ENCODE measurements around the gene LGALS12.
"Not testable (repeated sequence)": the region's sequence is repeated elsewhere in the genome, so short reads cannot be mapped to it uniquely, and the experiment has no call there.

LGALS12 gene

GRCh38 chr11:63506876-63507275 lies 992 bp downstream of the LGALS12 start:
- DNase-seq: no peak

- no peak for DNase-seq
Measured at GRCh38 chr11:63507511-63507910, 1.6 kb downstream of the LGALS12 start.

DNA sequence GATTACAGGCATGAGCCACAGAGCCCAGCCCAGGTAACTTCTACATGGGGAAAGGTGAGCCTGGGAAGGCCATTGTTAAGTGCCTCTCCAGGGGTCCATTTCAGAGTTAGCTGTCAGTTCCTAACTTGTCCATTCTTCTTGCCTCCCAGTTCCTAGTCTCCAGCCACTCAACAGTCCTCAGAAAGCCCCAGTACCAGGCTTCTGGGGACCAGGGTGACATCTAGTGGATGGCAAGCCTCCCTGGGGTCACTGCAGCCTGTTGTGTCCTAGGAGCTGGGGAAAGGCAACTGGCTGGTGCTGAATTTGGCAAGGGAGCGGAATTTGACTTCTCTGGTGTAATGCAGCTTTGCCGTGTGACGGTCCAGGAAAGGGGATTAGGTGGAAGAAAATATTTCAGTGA lies 2.1 kb downstream of the LGALS12 start:
- DNase-seq: no peak

- no peak for DNase-seq
Measured at GRCh38 chr11:63508745-63509144, 2.9 kb downstream of the LGALS12 start.

- DNase-seq: no peak
Measured at GRCh38 chr11:63510360-63511047, 4.6 kb downstream of the LGALS12 start.

GRCh38 chr11:63511048-63511748 lies 5.3 kb downstream of the LGALS12 start:
- no peak for DNase-seq

- no peak for DNase-seq
Measured at GRCh38 chr11:63512816-63513215, 6.9 kb downstream of the LGALS12 start.

GRCh38 chr11:63516109-63516508 lies 10.2 kb downstream of the LGALS12 start:
- no peak for DNase-seq

DNA sequence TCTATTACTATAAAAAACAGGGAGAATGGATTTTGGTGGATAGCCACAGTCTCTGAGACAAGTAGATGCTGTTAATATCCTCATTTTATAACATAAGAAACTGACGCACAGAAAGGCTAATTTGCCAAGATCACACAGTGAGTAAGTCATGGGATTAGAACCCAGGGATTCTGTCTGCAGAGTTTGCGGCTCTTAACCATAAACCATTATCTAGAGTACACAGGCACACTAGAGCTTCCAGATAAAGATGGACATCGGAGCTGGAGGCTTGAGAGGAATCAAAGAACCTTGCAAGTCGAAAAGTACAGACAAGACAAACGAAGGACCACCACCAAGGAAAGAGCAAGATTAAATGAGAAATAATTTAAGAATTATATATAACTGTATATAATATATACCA lies 11.3 kb downstream of the LGALS12 start:
- DNase-seq: no peak

GRCh38 chr11:63518548-63518947 lies 12.7 kb downstream of the LGALS12 start:
- DNase-seq: no peak

GRCh38 chr11:63520606-63521170 lies 14.8 kb downstream of the LGALS12 start:
- DNase-seq: no peak

DNA sequence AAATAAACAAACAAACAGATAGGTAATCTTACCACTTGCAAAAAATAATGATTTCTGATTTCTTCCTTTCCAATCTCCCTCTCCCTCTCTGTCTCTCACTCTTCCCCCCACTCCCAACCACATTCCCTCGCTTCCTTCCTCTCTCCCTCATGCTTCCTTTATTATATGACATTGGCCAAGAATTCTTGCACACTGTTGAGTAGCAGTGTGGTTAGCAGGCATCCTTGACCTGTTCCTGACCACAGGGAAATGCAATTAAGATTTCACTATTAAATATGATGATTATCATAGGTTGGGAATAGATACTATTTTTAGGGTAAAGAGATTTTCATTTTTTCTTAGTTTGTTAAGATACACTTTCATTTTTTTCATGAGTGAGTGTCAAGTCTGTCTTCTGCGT lies 16.0 kb downstream of the LGALS12 start:
- no peak for DNase-seq

GRCh38 chr11:63523151-63523550 lies 17.3 kb downstream of the LGALS12 start:
- no peak for DNase-seq

GRCh38 chr11:63527667-63528066 lies 21.8 kb downstream of the LGALS12 start:
- DNase-seq: no peak

- DNase-seq: not testable (repeated sequence)
Measured at GRCh38 chr11:63528156-63528555, 22.3 kb downstream of the LGALS12 start.

DNA sequence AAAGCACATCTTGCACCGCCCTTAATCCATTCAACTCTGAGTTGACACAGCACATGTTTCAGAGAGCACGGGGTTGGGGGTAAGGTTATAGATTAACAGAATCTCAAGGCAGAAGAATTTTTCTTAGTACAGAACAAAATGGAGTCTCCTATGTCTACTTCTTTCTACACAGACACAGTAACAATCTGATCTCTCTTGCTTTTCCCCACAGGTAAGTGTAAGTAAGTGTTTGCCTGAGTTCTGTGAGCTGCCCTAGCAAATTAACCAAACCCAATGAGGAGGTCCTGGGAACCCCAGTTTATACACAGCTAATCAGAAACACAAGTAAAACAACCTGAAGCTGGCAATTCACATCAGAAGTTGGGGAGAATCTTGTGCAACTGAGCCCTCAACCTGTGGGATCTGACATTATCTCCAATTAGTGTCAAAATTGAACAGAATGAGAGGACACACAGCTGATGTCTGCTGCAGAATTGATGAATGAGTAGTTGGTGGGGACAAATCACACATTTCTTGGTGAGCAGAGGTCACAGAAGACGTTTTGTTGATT lies 22.9 kb downstream of the LGALS12 start:
- DNase-seq: not testable (repeated sequence)

DNA sequence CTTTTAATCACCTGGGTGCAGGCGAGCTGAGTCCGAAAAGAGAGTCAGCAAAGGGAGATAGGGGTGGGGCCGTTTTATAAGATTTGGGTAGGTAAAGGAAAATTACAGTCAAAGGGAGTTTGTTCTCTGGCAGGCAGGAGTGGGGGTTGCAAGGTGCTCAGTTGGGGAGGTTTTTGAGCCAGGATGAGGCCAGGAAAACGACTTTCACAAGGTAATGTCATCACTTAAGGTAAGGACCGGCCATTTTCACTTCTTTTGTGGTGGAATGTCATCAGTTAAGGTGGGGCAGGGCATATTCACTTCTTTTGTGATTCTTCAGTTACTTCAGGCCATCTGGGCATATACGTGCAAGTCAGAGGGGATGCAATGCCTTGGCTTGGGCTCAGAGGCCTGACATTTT lies 23.5 kb downstream of the LGALS12 start:
- not testable (repeated sequence) for DNase-seq

GRCh38 chr11:63530021-63530420 lies 24.1 kb downstream of the LGALS12 start:
- DNase-seq: no peak

- DNase-seq: peak; percentile 44
Measured at GRCh38 chr11:63531074-63531792, 25.3 kb downstream of the LGALS12 start.

- no peak for DNase-seq
Measured at GRCh38 chr11:63532117-63532516, 26.2 kb downstream of the LGALS12 start.

DNA sequence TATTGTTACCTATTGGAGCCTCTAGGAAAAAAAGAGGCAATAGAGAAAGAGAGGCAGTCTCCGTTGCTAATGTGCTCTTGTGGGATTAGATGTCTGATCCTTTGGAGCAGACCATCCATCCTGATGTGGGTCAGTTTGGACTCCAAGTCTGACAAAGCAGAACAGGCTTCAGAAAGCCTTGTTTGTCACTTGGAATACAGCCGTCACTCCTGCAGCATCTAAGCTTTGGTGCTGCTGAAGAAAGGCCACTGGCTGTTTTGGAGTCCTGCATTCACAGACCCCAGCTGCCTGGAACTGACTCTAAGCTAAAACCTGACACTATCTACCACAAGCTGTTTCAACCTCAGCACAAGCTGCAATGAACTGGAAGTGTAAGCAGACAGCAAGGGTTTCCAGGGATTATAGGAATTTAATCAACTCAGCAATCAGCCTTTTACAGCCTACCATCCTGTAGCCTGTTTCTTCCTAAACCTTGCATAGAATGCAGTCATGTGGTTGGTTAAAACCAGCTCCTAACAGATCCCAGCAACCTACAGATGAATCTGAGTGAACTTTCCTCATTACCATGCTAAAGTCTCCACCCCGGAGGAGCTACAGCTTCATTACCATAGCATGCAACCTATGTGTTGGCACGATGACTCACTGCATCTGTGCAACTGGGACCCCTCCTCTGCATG lies 27.1 kb downstream of the LGALS12 start:
- no peak for DNase-seq

DNA sequence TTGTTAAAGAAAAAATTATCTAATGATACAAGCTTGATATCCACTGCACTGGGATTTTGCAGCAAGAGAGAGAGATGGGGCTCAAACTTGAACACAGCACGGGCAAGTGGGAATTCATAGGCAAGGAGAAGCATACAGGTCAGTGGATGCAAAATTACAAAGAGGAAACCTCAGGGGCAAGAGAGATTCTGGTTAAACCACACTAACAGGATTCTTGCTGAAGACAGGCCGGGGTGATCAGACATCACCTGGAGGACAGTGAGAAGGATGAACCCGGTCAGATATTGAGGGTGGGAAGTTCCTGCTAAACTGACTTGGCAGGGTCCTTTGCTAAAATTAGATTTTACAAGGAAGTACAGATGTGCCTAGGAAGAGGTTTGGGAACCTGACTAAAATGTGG lies 28.2 kb downstream of the LGALS12 start:
- DNase-seq: no peak
